Sigmoid colon (tissue), 4 donors: ENCODE results near the gene RHEX.
"Not testable (repeated sequence)": the region's sequence is repeated elsewhere in the genome, so short reads cannot be mapped to it uniquely, and the experiment has no call there.

Experiments used
- EP300 ChIP-seq, 4 donors: sonication (generic); formaldehyde crosslinking; IDR thresholded peaks; one replicate each; pipeline ENCODE4 v1.6.1; 2017; ENCODE audit warnings: antibody characterized with exemption in 4 of 4
- POLR2A ChIP-seq, 2 donors: fragments of 450-650 bp; IDR thresholded peaks; one replicate each; pipeline ENCODE4 v1.6.1; 2016; ENCODE audit warnings: antibody characterized with exemption in 2 of 2, mild to moderate bottlenecking in 2 of 2, moderate library complexity in 2 of 2

DNA sequence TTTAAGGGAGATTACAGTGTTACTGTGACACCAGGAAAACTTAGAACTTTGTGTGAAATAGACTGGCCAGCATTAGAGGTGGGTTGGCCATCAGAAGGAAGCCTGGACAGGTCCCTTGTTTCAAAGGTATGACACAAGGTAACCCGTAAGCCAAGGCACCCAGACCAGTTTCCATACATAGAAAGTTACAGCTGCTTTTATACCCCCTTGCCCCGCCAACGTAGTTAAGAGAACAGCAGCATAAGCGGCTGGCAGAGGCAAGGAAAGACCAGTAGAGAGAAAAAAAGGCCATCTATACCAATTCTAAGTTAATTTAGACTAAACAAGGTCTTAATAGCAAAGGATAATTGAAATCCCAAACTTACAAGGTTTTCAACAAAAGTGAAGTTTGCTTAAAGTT lies 643 bp downstream of the RHEX start:
- not testable (repeated sequence) for TF ChIP-seq EP300, POLR2A (IDR thresholded peaks at IDR 0.05)
